ENCODE data around the gene NTNG1.

NTNG1 gene

DNA sequence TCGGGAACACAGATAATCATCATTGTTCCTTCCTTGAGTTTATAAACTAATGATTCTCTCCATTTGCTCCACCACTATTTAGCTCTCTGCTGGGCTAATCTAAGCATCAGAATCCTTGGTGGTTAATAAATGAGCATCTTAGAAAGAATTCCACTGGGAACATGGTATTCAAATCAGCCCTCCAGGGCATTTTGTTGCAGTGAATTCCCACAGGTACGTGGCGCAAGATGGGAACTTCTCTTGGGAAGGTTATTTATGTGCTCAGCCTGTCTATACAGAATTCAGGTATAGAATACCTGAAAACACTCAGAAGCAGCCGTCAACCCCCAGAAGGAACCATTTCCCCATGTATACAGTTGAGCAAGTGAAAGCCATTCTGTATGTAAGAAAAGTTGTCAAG, 131.5 kb downstream of the NTNG1 start:
- Histone ChIP-seq H3K36me3 (replicated peaks; ENCODE audit: insufficient read depth, low read length) (no peaks in the 10 kb centered on the region), H3K4me1 (ENCODE audit: low read length) (no peaks in the 10 kb centered on the region), H3K27me3 (replicated peaks; ENCODE audit: insufficient read depth, low read length) (no peaks in the 10 kb centered on the region), H3K4me3 (ENCODE audit: low read length) (no peak overlapping the region), H3F3A (ENCODE audit: insufficient read depth, low read length) (no peaks in the 10 kb centered on the region), H3K27ac (ENCODE audit: low read length) (no peak overlapping the region), H3K79me2 (ENCODE audit: low read length) (no peaks in the 10 kb centered on the region), H4K20me1 (ENCODE audit: insufficient read depth, low read length) (no peaks in the 10 kb centered on the region), H3K9ac (ENCODE audit: low read length) (no peak overlapping the region), H3K9me3 (replicated peaks; ENCODE audit: insufficient read depth, low read length) (no peaks in the 10 kb centered on the region), H3K9me2 (replicated peaks; ENCODE audit: insufficient read depth, low read length) (no peaks in the 10 kb centered on the region), H2AFZ (ENCODE audit: low read length) (no peak overlapping the region), H3K4me2 (ENCODE audit: low read depth, low read length) (no peak overlapping the region)
- no peak for DNase-seq
- TF ChIP-seq, protein P1, sequence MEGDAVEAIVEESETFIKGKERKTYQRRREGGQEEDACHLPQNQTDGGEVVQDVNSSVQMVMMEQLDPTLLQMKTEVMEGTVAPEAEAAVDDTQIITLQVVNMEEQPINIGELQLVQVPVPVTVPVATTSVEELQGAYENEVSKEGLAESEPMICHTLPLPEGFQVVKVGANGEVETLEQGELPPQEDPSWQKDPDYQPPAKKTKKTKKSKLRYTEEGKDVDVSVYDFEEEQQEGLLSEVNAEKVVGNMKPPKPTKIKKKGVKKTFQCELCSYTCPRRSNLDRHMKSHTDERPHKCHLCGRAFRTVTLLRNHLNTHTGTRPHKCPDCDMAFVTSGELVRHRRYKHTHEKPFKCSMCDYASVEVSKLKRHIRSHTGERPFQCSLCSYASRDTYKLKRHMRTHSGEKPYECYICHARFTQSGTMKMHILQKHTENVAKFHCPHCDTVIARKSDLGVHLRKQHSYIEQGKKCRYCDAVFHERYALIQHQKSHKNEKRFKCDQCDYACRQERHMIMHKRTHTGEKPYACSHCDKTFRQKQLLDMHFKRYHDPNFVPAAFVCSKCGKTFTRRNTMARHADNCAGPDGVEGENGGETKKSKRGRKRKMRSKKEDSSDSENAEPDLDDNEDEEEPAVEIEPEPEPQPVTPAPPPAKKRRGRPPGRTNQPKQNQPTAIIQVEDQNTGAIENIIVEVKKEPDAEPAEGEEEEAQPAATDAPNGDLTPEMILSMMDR (IDR thresholded peaks at IDR 0.05; ENCODE audit: low read length) = no peak
- TF ChIP-seq EZH2phosphoT487 (IDR thresholded peaks at IDR 0.05; ENCODE audit: low read length) (no peak), EZH2 (optimal IDR thresholded peaks at IDR 0.05; ENCODE audit: low read depth, low read length) (no peak)

DNA sequence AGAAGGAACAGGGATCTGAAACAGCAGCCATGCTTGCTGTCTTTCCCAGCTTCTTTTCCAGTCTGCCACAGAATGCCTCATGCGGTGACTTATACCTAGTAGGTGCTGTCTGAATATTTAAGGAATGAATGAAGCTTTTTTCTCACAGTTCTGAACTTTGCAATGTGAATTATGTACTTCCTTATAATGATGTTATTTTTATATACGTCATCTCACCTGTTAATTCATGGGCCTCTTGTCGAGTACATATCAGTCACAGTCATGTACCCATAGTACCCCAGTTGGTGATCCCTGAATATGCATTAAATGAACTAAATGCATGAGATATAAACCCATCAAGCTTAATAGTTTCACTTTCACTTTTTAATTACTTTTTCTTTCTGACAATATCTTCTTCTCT, 132.7 kb downstream of the NTNG1 start:
- TF ChIP-seq, protein P1 (IDR thresholded peaks at IDR 0.05; ENCODE audit: low read length) = no peak
- TF ChIP-seq EZH2 (optimal IDR thresholded peaks at IDR 0.05; ENCODE audit: low read depth, low read length) (no peak), EZH2phosphoT487 (IDR thresholded peaks at IDR 0.05; ENCODE audit: low read length) (no peak)
- Histone ChIP-seq H3K9me2 (replicated peaks; ENCODE audit: insufficient read depth, low read length) (no peaks in the 10 kb centered on the region), H3K9me3 (replicated peaks; ENCODE audit: insufficient read depth, low read length) (no peaks in the 10 kb centered on the region), H3K27me3 (replicated peaks; ENCODE audit: insufficient read depth, low read length) (no peaks in the 10 kb centered on the region), H3K4me1 (ENCODE audit: low read length) (no peaks in the 10 kb centered on the region), H3K4me2 (ENCODE audit: low read depth, low read length) (no peak overlapping the region), H3K9ac (ENCODE audit: low read length) (no peak overlapping the region), H3F3A (ENCODE audit: insufficient read depth, low read length) (no peaks in the 10 kb centered on the region), H2AFZ (ENCODE audit: low read length) (no peak overlapping the region), H3K4me3 (ENCODE audit: low read length) (no peak overlapping the region), H3K79me2 (ENCODE audit: low read length) (no peaks in the 10 kb centered on the region), H4K20me1 (ENCODE audit: insufficient read depth, low read length) (no peaks in the 10 kb centered on the region), H3K36me3 (replicated peaks; ENCODE audit: insufficient read depth, low read length) (no peaks in the 10 kb centered on the region), H3K27ac (ENCODE audit: low read length) (no peak overlapping the region)
- no peak for DNase-seq

- Histone ChIP-seq H3K4me1 (ENCODE audit: low read length) (no peaks in the 10 kb centered on the region), H3K4me3 (ENCODE audit: low read length) (no peak overlapping the region), H3K27ac (ENCODE audit: low read length) (no peak overlapping the region), H3K36me3 (replicated peaks; ENCODE audit: insufficient read depth, low read length) (no peaks in the 10 kb centered on the region), H2AFZ (ENCODE audit: low read length) (no peak overlapping the region), H4K20me1 (ENCODE audit: insufficient read depth, low read length) (no peaks in the 10 kb centered on the region), H3F3A (ENCODE audit: insufficient read depth, low read length) (no peaks in the 10 kb centered on the region), H3K4me2 (ENCODE audit: low read depth, low read length) (no peak overlapping the region), H3K9me3 (replicated peaks; ENCODE audit: insufficient read depth, low read length) (no peaks in the 10 kb centered on the region), H3K79me2 (ENCODE audit: low read length) (no peaks in the 10 kb centered on the region), H3K27me3 (replicated peaks; ENCODE audit: insufficient read depth, low read length) (no peaks in the 10 kb centered on the region), H3K9me2 (replicated peaks; ENCODE audit: insufficient read depth, low read length) (no peaks in the 10 kb centered on the region), H3K9ac (ENCODE audit: low read length) (no peak overlapping the region)
- DNase-seq = no peak
- TF ChIP-seq EZH2phosphoT487 (IDR thresholded peaks at IDR 0.05; ENCODE audit: low read length) = no peak
- TF ChIP-seq, protein P1 (IDR thresholded peaks at IDR 0.05; ENCODE audit: low read length) = no peak
- TF ChIP-seq EZH2 (optimal IDR thresholded peaks at IDR 0.05; ENCODE audit: low read depth, low read length) = no peak
These were observed 133.4 kb downstream of the NTNG1 start for GRCh38 chr1:107274227-107274626.

Measured in MM.1S (cell line).